HG02571 (cell line): ENCODE results near the gene USP6.
"Not testable (repeated sequence)": the region's sequence is repeated elsewhere in the genome, so short reads cannot be mapped to it uniquely, and the experiment has no call there.

Experiments
- ATAC-seq: cut with Tn5 transposase; IDR thresholded peaks from one replicate; pipeline ENCODE4 v1.9.1; 2021; ENCODE audit warnings: mild to moderate bottlenecking, moderate library complexity; ENCODE audit not compliant: unreplicated experiment

USP6 gene

GRCh38 chr17:5121186-5121841, 5.5 kb downstream of the USP6 start:
- ATAC-seq = no peak

- ATAC-seq = not testable (repeated sequence)
These were observed 6.2 kb downstream of the USP6 start for GRCh38 chr17:5122056-5122455.

- no peak for ATAC-seq
These were observed 6.9 kb downstream of the USP6 start for GRCh38 chr17:5122586-5123342.

GRCh38 chr17:5123343-5124124, 7.7 kb downstream of the USP6 start:
- no peak for ATAC-seq

- ATAC-seq = not testable (repeated sequence)
These were observed 8.4 kb downstream of the USP6 start for GRCh38 chr17:5124125-5124760.

GRCh38 chr17:5124896-5125295, 9.1 kb downstream of the USP6 start:
- ATAC-seq = not testable (repeated sequence)

- ATAC-seq = no peak
These were observed 11.1 kb downstream of the USP6 start for GRCh38 chr17:5126719-5127488.

GRCh38 chr17:5127910-5128309, 12.1 kb downstream of the USP6 start:
- no peak for ATAC-seq

- ATAC-seq = not testable (repeated sequence)
These were observed 12.6 kb downstream of the USP6 start for GRCh38 chr17:5128387-5128786.

GRCh38 chr17:5128905-5129535, 13.2 kb downstream of the USP6 start:
- ATAC-seq = no peak

GRCh38 chr17:5129770-5130169, 13.9 kb downstream of the USP6 start:
- not testable (repeated sequence) for ATAC-seq

- ATAC-seq = not testable (repeated sequence)
These were observed 14.4 kb downstream of the USP6 start for GRCh38 chr17:5130261-5130660.

- not testable (repeated sequence) for ATAC-seq
These were observed 14.9 kb downstream of the USP6 start for GRCh38 chr17:5130687-5131086.

GRCh38 chr17:5131146-5131715, 15.4 kb downstream of the USP6 start:
- no peak for ATAC-seq

- ATAC-seq = not testable (repeated sequence)
These were observed 16.1 kb downstream of the USP6 start for GRCh38 chr17:5131799-5132502.

- ATAC-seq = not testable (repeated sequence)
These were observed 16.8 kb downstream of the USP6 start for GRCh38 chr17:5132503-5133225.

- ATAC-seq = no peak
These were observed 17.5 kb downstream of the USP6 start for GRCh38 chr17:5133311-5133710.

GRCh38 chr17:5133961-5134360, 18.1 kb downstream of the USP6 start:
- not testable (repeated sequence) for ATAC-seq
